GM23338 (cell line): ENCODE results near the gene TIMM22.

Experiments
- CREB1 ChIP-seq: fragments of 250-450 bp; sonication (Bioruptor Pico); IDR thresholded peaks from 2 replicates; pipeline ENCODE4 v1.5.0; 2020; ENCODE audit warnings: low read depth, mild to moderate bottlenecking, moderate library complexity
- CTCF ChIP-seq, 2 experiments: fragments of 200-600 bp in 1 of 2; sonication (generic) in 1 of 2; conservative IDR thresholded peaks; 2 replicates each; pipeline versions ENCODE4 v1.5.1 to v1.6.1; 2016 to 2017; ENCODE audit warnings: antibody characterized with exemption in 2 of 2, low read depth in 2 of 2, mild to moderate bottlenecking in 2 of 2, moderate library complexity in 1 of 2
- EZH2 ChIP-seq: fragments of 200-600 bp; sonication (generic); IDR thresholded peaks from one replicate; pipeline ENCODE4 v1.8.0; 2017; ENCODE audit warnings: antibody characterized with exemption, mild to moderate bottlenecking, low read depth; ENCODE audit not compliant: unreplicated experiment
- EZH2phosphoT487 ChIP-seq: fragments of 200-600 bp; sonication (generic); IDR thresholded peaks from one replicate; pipeline ENCODE4 v1.8.1; 2018; ENCODE audit warnings: antibody characterized with exemption; ENCODE audit not compliant: unreplicated experiment
- JUNB ChIP-seq: IDR thresholded peaks from one replicate; pipeline ENCODE4 v1.6.1; 2016; ENCODE audit warnings: antibody characterized with exemption; ENCODE audit not compliant: unreplicated experiment
- POLR2AphosphoS5 ChIP-seq: IDR thresholded peaks from 2 replicates; pipeline ENCODE4 v1.6.1; 2016; ENCODE audit warnings: antibody characterized with exemption, low read depth
- REST ChIP-seq: IDR thresholded peaks from one replicate; pipeline ENCODE4 v1.6.1; 2018; ENCODE audit warnings: antibody characterized with exemption; ENCODE audit not compliant: unreplicated experiment
- ZNF114 ChIP-seq: fragments of 250-450 bp; sonication (Bioruptor Pico); IDR thresholded peaks from 2 replicates; pipeline ENCODE4 v1.5.0; 2020; ENCODE audit warnings: mild to moderate bottlenecking, moderate library complexity
- TF ChIP-seq, protein P1 (sequence below): IDR thresholded peaks from 2 replicates; pipeline ENCODE4 v1.6.1; 2016; ENCODE audit warnings: antibody characterized with exemption

DNA sequence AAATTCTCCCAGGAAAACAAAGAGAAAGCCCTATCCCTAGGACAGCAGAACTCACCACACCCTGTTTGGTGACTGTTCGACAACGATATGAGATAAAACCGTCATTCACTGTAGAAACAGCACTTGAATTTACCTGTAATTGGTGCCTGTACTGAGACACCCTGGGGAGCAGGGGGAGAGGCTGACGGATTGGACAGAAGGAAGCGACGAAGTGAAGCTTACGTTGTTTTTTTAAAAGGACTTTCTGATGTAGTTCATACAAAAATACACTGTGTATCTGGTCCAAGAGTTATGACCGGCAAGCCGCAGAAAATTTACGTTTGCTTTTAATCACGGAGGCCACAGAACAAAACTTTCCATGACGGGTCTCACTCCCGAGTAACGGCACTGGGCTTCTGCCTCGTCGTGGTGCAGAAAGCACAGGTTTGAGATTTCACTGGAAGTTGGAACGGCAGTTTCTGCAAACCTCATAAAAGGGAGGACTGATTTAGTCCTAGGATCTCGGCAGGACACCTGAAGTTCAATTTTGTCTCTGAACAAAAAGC is 27.0 kb upstream of the TIMM22 start:
- TF ChIP-seq, protein P1, sequence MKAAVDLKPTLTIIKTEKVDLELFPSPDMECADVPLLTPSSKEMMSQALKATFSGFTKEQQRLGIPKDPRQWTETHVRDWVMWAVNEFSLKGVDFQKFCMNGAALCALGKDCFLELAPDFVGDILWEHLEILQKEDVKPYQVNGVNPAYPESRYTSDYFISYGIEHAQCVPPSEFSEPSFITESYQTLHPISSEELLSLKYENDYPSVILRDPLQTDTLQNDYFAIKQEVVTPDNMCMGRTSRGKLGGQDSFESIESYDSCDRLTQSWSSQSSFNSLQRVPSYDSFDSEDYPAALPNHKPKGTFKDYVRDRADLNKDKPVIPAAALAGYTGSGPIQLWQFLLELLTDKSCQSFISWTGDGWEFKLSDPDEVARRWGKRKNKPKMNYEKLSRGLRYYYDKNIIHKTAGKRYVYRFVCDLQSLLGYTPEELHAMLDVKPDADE, result no peak
- TF ChIP-seq POLR2AphosphoS5 (no peak), CTCF (conservative IDR thresholded peaks at IDR 0.05; ENCODE audit: low read depth in 2 of 2) (no peak), EZH2 (no peak), REST (no peak), JUNB (no peak), CREB1 (CRISPR knock-in tag) (no peak), ZNF114 (CRISPR knock-in tag) (no peak), EZH2phosphoT487 (no peak)
